Peyer's patch (tissue), 4 donors: ENCODE results near the gene IKBIP. TPM values are rescaled to one million over a fixed set of nuclear protein-coding genes. Genes with fewer than 3 reads are reported as not detected.

ENCODE experiments used
- DNase-seq, 3 donors: peaks; one replicate each; pipeline ENCODE4 v3.0.0-alpha.2; 2017 to 2019
- H3K27ac ChIP-seq, 4 donors: fragments of 200-600 bp; sonication (generic); one replicate each; pipeline ENCODE4 v1.5.1; 2016 to 2019
- H3K27me3 ChIP-seq, 2 donors: fragments of 200-600 bp; sonication (generic); one replicate each; pipeline ENCODE4 v1.5.1; 2019
- H3K36me3 ChIP-seq, 3 donors: fragments of 200-600 bp; sonication (generic); one replicate each; pipeline ENCODE4 v1.5.1; 2016 to 2019
- H3K4me1 ChIP-seq, 4 donors: fragments of 200-600 bp; sonication (generic); one replicate each; pipeline ENCODE4 v1.5.1; 2016 to 2019
- H3K4me3 ChIP-seq, 4 donors: fragments of 200-600 bp; sonication (generic); 1 replicate in 3 of 4; 2 replicates in 1 of 4; pipeline ENCODE4 v1.5.1; 2016 to 2019; ENCODE audit warnings: mild to moderate bottlenecking in 1 of 4
- H3K9me3 ChIP-seq, 4 donors: fragments of 200-600 bp; sonication (generic); one replicate each; pipeline ENCODE4 v1.5.1; 2016 to 2019; ENCODE audit warnings: mild to moderate bottlenecking in 1 of 4
- CTCF ChIP-seq, 6 experiments: fragments of 450-650 bp in 4 of 6; fragments of 200-600 bp in 2 of 6; sonication (generic) in 1 of 6; IDR thresholded peaks; one replicate each; pipeline ENCODE4 v1.5.1; 2017 to 2019; ENCODE audit warnings: antibody characterized with exemption in 6 of 6, mild to moderate bottlenecking in 3 of 6, moderate library complexity in 1 of 6
- POLR2A ChIP-seq, 2 donors: fragments of 450-650 bp; IDR thresholded peaks; one replicate each; pipeline ENCODE4 v1.5.1; 2017; ENCODE audit warnings: antibody characterized with exemption in 2 of 2, mild to moderate bottlenecking in 2 of 2, moderate library complexity in 2 of 2
- total RNA-seq, 4 donors: library from RNA; depleted of rRNA; stranded (reverse); fragments of >200 nt; gene quantifications; one replicate each; pipeline ENCODE4 v1.1.0, GENCODE V29; 2016

Gene IKBIP
- total RNA-seq, 4 donors from 2014 or later: 2.6 to 10.7 (median 3.8) TPM; not detected in 1

- H3K27me3 ChIP-seq: no peaks in the 10 kb centered on the region
- no peaks in the 10 kb centered on the region for H3K9me3 ChIP-seq
- H3K36me3 ChIP-seq: peaks cover 0 to 23% (median 0%) of the 10 kb centered on the region in 3 donors
- DNase-seq: no peak
- H3K4me3 ChIP-seq: peak overlapping the region; percentile 75 to 98 (median 81)
- peak overlapping the region; percentile 95 to 98 (median 96) for H3K27ac ChIP-seq
- H3K4me1 ChIP-seq: peaks cover 0 to 19% (median 2%) of the 10 kb centered on the region in 4 donors
- no peak for TF ChIP-seq CTCF (IDR thresholded peaks at IDR 0.05)
- TF ChIP-seq POLR2A (IDR thresholded peaks at IDR 0.05): no peak
Observed at GRCh38 chr12:98592825-98593322, 51.7 kb downstream of the IKBIP start.

GRCh38 chr12:98591209-98591608, 53.4 kb downstream of the IKBIP start:
- Histone ChIP-seq H3K27me3 (no peaks in the 10 kb centered on the region), H3K9me3 (no peaks in the 10 kb centered on the region), H3K4me1 (peaks cover 0 to 13% (median 2%) of the 10 kb centered on the region in 4 donors), H3K36me3 (peaks cover 0 to 6% (median 0%) of the 10 kb centered on the region in 3 donors), H3K4me3 (no peak overlapping the region), H3K27ac (no peak overlapping the region)
- TF ChIP-seq POLR2A (IDR thresholded peaks at IDR 0.05): no peak
- TF ChIP-seq CTCF (IDR thresholded peaks at IDR 0.05): no peak
- no peak for DNase-seq

- no peak overlapping the region for H3K4me3 ChIP-seq
- TF ChIP-seq POLR2A (IDR thresholded peaks at IDR 0.05): no peak
- no peak for TF ChIP-seq CTCF (IDR thresholded peaks at IDR 0.05)
- no peaks in the 10 kb centered on the region for H3K9me3 ChIP-seq
- DNase-seq: no peak
- no peaks in the 10 kb centered on the region for H3K27me3 ChIP-seq
- no peaks in the 10 kb centered on the region for H3K4me1 ChIP-seq
- no peak overlapping the region for H3K27ac ChIP-seq
- no peaks in the 10 kb centered on the region for H3K36me3 ChIP-seq
Observed at GRCh38 chr12:98587084-98587483, 57.5 kb downstream of the IKBIP start.

GRCh38 chr12:98582093-98582492, 62.5 kb downstream of the IKBIP start:
- Histone ChIP-seq H3K36me3 (no peaks in the 10 kb centered on the region), H3K4me3 (no peak overlapping the region), H3K27ac (no peak overlapping the region), H3K4me1 (peaks cover 0 to 6% (median 0%) of the 10 kb centered on the region in 4 donors), H3K27me3 (no peaks in the 10 kb centered on the region), H3K9me3 (no peaks in the 10 kb centered on the region)
- no peak for DNase-seq
- TF ChIP-seq CTCF (IDR thresholded peaks at IDR 0.05): no peak
- no peak for TF ChIP-seq POLR2A (IDR thresholded peaks at IDR 0.05)

- no peaks in the 10 kb centered on the region for H3K27me3 ChIP-seq
- DNase-seq: no peak
- H3K4me3 ChIP-seq: no peak overlapping the region
- H3K9me3 ChIP-seq: no peaks in the 10 kb centered on the region
- no peaks in the 10 kb centered on the region for H3K36me3 ChIP-seq
- H3K4me1 ChIP-seq: peaks cover 0 to 6% (median 0%) of the 10 kb centered on the region in 4 donors
- H3K27ac ChIP-seq: no peak overlapping the region
- TF ChIP-seq POLR2A (IDR thresholded peaks at IDR 0.05) (no peak), CTCF (IDR thresholded peaks at IDR 0.05) (no peak)
Observed at GRCh38 chr12:98581101-98581500, 63.5 kb downstream of the IKBIP start.

GRCh38 chr12:98580695-98581094, 63.9 kb downstream of the IKBIP start:
- Histone ChIP-seq H3K27me3 (no peaks in the 10 kb centered on the region), H3K4me3 (no peak overlapping the region), H3K27ac (no peak overlapping the region), H3K4me1 (peaks cover 0 to 6% (median 0%) of the 10 kb centered on the region in 4 donors), H3K36me3 (no peaks in the 10 kb centered on the region), H3K9me3 (no peaks in the 10 kb centered on the region)
- TF ChIP-seq POLR2A (IDR thresholded peaks at IDR 0.05): no peak
- TF ChIP-seq CTCF (IDR thresholded peaks at IDR 0.05): no peak
- no peak for DNase-seq
